HepG2 (cell line): Measurements from ENCODE around the gene DMAC1.

Experiments used
- MAZ ChIP-seq, 2 experiments: sonication (generic) in 1 of 2; formaldehyde crosslinking in 1 of 2; IDR thresholded peaks; 2 replicates each; pipeline versions ENCODE4 v1.5.0 to v1.6.1; 2012 to 2020; ENCODE audit warnings: low read depth in 2 of 2, mild to moderate bottlenecking in 2 of 2, borderline replicate concordance in 1 of 2, improper control_type of control experiment in 1 of 2, low read length in 1 of 2, missing genetic modification reagents in 1 of 2, moderate library complexity in 1 of 2
- PAF1 ChIP-seq: IDR thresholded peaks from 2 replicates; pipeline ENCODE4 v1.6.1; 2016; ENCODE audit warnings: missing genetic modification reagents, missing compliant biosample characterization
- SMC3 ChIP-seq: IDR thresholded peaks from 2 replicates; pipeline ENCODE4 v1.6.1; 2011; ENCODE audit warnings: low read length, improper control_type of control experiment
- SP1 ChIP-seq, 2 experiments: fragments of 450-650 bp in 1 of 2; sonication (generic) in 1 of 2; formaldehyde crosslinking in 1 of 2; IDR thresholded peaks; 2 replicates each; pipeline versions ENCODE4 v1.4.0 to v1.6.1; 2016 to 2020; ENCODE audit warnings: missing genetic modification reagents in 1 of 2
- YY1 ChIP-seq: IDR thresholded peaks from 2 replicates; pipeline ENCODE4 v1.6.1; 2011; ENCODE audit warnings: low read length, low read depth, moderate library complexity, mild to moderate bottlenecking; ENCODE audit not compliant: insufficient read depth, insufficient replicate concordance
- ZNF256 ChIP-seq: sonication (generic); formaldehyde crosslinking; conservative IDR thresholded peaks from 2 replicates; pipeline ENCODE4 v1.4.0; 2020; ENCODE audit warnings: missing genetic modification reagents
- TF ChIP-seq, protein P1 (sequence below): sonication (generic); formaldehyde crosslinking; IDR thresholded peaks from 2 replicates; pipeline ENCODE4 v1.5.0; 2020; ENCODE audit warnings: mild to moderate bottlenecking, missing genetic modification reagents
- TF ChIP-seq, protein P2 (sequence below), 2 experiments: IDR thresholded peaks; 2 replicates each; pipeline ENCODE4 v1.6.1; 2011 to 2012; ENCODE audit warnings: low read length in 2 of 2, borderline replicate concordance in 1 of 2, low read depth in 1 of 2, mild to moderate bottlenecking in 1 of 2, moderate library complexity in 1 of 2
- TF ChIP-seq, protein P3 (sequence below): sonication (generic); formaldehyde crosslinking; IDR thresholded peaks from 2 replicates; pipeline ENCODE4 v1.4.0; 2020; ENCODE audit warnings: low read depth, missing genetic modification reagents

DNA sequence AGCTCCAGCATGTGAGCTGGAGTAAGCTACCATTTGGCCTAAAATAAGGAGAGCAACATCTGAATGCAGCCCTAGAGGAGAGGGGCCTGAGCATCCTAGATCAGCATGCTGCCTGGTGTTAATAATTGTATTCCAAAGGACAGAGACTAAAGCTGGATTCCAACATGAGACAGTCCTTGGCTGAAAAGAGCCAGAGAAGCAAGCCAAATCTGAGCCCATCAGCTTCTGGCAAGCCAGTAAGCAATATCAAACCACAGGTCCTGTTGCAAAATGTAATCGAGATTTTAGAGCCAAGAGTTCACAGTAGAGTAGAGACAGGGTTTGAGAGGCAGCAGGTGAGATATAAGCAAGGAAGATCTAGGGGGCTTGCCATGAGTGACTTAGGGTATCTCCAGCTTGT is 42.3 kb upstream of the DMAC1 start:
- TF ChIP-seq YY1, result no peak
- TF ChIP-seq ZNF256, result no peak
- TF ChIP-seq MAZ (IDR thresholded peaks at IDR 0.05; ENCODE audit: borderline replicate concordance, low read depth, low read length), result no peak
- TF ChIP-seq MAZ (CRISPR knock-in tag; IDR thresholded peaks at IDR 0.05; ENCODE audit: low read depth), result no peak
- TF ChIP-seq, protein P1, sequence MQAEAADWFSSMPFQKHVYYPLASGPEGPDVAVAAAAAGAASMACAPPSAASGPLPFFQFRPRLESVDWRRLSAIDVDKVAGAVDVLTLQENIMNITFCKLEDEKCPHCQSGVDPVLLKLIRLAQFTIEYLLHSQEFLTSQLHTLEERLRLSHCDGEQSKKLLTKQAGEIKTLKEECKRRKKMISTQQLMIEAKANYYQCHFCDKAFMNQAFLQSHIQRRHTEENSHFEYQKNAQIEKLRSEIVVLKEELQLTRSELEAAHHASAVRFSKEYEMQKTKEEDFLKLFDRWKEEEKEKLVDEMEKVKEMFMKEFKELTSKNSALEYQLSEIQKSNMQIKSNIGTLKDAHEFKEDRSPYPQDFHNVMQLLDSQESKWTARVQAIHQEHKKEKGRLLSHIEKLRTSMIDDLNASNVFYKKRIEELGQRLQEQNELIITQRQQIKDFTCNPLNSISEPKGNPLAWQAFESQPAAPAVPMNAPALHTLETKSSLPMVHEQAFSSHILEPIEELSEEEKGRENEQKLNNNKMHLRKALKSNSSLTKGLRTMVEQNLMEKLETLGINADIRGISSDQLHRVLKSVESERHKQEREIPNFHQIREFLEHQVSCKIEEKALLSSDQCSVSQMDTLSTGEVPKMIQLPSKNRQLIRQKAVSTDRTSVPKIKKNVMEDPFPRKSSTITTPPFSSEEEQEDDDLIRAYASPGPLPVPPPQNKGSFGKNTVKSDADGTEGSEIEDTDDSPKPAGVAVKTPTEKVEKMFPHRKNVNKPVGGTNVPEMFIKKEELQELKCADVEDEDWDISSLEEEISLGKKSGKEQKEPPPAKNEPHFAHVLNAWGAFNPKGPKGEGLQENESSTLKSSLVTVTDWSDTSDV (CRISPR knock-in tag), result no peak
- no peak for TF ChIP-seq SMC3
- TF ChIP-seq, protein P2, sequence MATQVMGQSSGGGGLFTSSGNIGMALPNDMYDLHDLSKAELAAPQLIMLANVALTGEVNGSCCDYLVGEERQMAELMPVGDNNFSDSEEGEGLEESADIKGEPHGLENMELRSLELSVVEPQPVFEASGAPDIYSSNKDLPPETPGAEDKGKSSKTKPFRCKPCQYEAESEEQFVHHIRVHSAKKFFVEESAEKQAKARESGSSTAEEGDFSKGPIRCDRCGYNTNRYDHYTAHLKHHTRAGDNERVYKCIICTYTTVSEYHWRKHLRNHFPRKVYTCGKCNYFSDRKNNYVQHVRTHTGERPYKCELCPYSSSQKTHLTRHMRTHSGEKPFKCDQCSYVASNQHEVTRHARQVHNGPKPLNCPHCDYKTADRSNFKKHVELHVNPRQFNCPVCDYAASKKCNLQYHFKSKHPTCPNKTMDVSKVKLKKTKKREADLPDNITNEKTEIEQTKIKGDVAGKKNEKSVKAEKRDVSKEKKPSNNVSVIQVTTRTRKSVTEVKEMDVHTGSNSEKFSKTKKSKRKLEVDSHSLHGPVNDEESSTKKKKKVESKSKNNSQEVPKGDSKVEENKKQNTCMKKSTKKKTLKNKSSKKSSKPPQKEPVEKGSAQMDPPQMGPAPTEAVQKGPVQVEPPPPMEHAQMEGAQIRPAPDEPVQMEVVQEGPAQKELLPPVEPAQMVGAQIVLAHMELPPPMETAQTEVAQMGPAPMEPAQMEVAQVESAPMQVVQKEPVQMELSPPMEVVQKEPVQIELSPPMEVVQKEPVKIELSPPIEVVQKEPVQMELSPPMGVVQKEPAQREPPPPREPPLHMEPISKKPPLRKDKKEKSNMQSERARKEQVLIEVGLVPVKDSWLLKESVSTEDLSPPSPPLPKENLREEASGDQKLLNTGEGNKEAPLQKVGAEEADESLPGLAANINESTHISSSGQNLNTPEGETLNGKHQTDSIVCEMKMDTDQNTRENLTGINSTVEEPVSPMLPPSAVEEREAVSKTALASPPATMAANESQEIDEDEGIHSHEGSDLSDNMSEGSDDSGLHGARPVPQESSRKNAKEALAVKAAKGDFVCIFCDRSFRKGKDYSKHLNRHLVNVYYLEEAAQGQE (IDR thresholded peaks at IDR 0.05; ENCODE audit: borderline replicate concordance in 1 of 2, low read depth in 1 of 2, low read length in 2 of 2), result no peak
- TF ChIP-seq, protein P3, sequence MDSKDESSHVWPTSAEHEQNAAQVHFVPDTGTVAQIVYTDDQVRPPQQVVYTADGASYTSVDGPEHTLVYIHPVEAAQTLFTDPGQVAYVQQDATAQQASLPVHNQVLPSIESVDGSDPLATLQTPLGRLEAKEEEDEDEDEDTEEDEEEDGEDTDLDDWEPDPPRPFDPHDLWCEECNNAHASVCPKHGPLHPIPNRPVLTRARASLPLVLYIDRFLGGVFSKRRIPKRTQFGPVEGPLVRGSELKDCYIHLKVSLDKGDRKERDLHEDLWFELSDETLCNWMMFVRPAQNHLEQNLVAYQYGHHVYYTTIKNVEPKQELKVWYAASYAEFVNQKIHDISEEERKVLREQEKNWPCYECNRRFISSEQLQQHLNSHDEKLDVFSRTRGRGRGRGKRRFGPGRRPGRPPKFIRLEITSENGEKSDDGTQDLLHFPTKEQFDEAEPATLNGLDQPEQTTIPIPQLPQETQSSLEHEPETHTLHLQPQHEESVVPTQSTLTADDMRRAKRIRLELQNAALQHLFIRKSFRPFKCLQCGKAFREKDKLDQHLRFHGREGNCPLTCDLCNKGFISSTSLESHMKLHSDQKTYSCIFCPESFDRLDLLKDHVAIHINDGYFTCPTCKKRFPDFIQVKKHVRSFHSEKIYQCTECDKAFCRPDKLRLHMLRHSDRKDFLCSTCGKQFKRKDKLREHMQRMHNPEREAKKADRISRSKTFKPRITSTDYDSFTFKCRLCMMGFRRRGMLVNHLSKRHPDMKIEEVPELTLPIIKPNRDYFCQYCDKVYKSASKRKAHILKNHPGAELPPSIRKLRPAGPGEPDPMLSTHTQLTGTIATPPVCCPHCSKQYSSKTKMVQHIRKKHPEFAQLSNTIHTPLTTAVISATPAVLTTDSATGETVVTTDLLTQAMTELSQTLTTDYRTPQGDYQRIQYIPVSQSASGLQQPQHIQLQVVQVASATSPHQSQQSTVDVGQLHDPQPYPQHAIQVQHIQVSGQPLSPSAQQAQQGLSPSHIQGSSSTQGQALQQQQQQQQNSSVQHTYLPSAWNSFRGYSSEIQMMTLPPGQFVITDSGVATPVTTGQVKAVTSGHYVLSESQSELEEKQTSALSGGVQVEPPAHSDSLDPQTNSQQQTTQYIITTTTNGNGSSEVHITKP (CRISPR knock-in tag), result no peak
- no peak for TF ChIP-seq SP1 (IDR thresholded peaks at IDR 0.05)
- TF ChIP-seq SP1 (CRISPR knock-in tag; IDR thresholded peaks at IDR 0.05), result no peak
- no peak for TF ChIP-seq PAF1
